ENCODE results near the gene HACD3.

DNA sequence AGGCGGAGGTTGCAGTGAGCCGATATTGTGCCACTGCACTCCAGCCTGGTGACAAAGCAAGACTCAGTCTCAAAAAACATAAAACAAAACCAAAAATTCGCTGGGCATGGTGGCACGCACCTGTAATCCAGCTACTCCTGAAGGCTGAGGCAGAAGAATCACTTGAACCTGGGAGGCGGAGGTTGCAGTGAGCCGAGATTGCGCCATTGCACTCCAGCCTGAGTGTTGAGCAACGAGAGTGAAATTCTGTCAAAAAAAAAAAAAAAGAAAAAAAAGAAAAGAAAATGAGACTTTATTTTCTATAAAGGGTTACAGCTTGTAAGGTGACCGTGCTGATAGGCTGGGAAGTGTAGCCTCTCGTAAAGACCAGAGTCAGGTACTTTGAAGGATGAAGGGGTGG, 6.0 kb upstream of the HACD3 start:
- TF ChIP-seq EZH2phosphoT487 (IDR thresholded peaks at IDR 0.05; ENCODE audit: low read depth), result no peak
- TF ChIP-seq, protein P1, sequence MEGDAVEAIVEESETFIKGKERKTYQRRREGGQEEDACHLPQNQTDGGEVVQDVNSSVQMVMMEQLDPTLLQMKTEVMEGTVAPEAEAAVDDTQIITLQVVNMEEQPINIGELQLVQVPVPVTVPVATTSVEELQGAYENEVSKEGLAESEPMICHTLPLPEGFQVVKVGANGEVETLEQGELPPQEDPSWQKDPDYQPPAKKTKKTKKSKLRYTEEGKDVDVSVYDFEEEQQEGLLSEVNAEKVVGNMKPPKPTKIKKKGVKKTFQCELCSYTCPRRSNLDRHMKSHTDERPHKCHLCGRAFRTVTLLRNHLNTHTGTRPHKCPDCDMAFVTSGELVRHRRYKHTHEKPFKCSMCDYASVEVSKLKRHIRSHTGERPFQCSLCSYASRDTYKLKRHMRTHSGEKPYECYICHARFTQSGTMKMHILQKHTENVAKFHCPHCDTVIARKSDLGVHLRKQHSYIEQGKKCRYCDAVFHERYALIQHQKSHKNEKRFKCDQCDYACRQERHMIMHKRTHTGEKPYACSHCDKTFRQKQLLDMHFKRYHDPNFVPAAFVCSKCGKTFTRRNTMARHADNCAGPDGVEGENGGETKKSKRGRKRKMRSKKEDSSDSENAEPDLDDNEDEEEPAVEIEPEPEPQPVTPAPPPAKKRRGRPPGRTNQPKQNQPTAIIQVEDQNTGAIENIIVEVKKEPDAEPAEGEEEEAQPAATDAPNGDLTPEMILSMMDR (IDR thresholded peaks at IDR 0.05; ENCODE audit: low read depth, low read length), result no peak

Measured in OCI-LY3 (cell line).